BE2C (cell line): ENCODE data around the gene HFE.
A peak's percentile ranks its signal among the peaks of the same experiment; 100 is the strongest.
"Not testable (repeated sequence)": the region's sequence is repeated elsewhere in the genome, so short reads cannot be mapped to it uniquely, and the experiment has no call there.

ENCODE experiments used
- DNase-seq: peaks from one replicate; pipeline ENCODE4 v3.0.0-alpha.2; 2020
- H3K27me3 ChIP-seq: fragments of 250-450 bp; sonication (Bioruptor Pico); 2 replicates; pipeline ENCODE4 v1.5.1; 2020; ENCODE audit warnings: mild to moderate bottlenecking
- H3K36me3 ChIP-seq: fragments of 250-450 bp; sonication (Bioruptor Pico); 2 replicates; pipeline ENCODE4 v1.5.1; 2020; ENCODE audit warnings: mild to moderate bottlenecking
- H3K4me1 ChIP-seq: fragments of 250-450 bp; sonication (Bioruptor Pico); 2 replicates; pipeline ENCODE4 v1.5.1; 2020
- H3K4me3 ChIP-seq: 2 replicates; pipeline ENCODE4 v1.5.1; 2011; ENCODE audit warnings: low read depth, low read length
- H3K9me3 ChIP-seq: fragments of 250-450 bp; sonication (Bioruptor Pico); 2 replicates; pipeline ENCODE4 v1.5.1; 2020
- CTCF ChIP-seq: IDR thresholded peaks from 2 replicates; pipeline ENCODE4 v1.5.1; 2012; ENCODE audit warnings: mild to moderate bottlenecking, low read depth, low read length

HFE gene

GRCh38 chr6:26045928-26046368 lies 41.3 kb upstream of the HFE start:
- H3K36me3 ChIP-seq: no peaks in the 10 kb centered on the region
- H3K4me1 ChIP-seq: 0 out of 2 replicates have a peak, but pooled peaks cover 2% of the 10 kb centered on the region
- H3K4me3 ChIP-seq: peak overlapping the region; percentile 70
- H3K9me3 ChIP-seq: no peaks in the 10 kb centered on the region
- no peaks in the 10 kb centered on the region for H3K27me3 ChIP-seq
- no peak for TF ChIP-seq CTCF
- no peak for DNase-seq

DNA sequence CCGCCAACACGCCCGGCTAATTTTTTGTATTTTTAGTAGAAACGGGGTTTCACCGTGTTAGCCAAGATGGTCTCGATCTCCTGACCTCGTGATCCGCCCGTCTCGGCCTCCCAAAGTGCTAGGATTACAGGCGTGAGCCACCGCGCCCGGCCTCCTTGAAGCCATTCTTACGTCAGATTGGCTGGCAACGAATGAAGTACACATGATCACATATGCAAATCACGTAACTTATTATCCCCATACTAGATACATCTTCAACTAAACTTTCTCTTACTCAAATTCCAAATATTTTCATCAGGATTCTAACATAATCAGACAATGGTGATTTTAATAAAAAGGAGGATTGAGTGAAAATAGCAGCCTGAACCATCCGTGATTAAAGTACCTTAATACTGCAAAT lies 39.9 kb upstream of the HFE start:
- not testable (repeated sequence) for H3K4me3 ChIP-seq, H3K27me3 ChIP-seq, H3K9me3 ChIP-seq, H3K4me1 ChIP-seq, H3K36me3 ChIP-seq, DNase-seq

GRCh38 chr6:26048590-26048989 lies 38.6 kb upstream of the HFE start:
- H3K36me3 ChIP-seq: no peaks in the 10 kb centered on the region
- no peak overlapping the region for H3K4me3 ChIP-seq
- TF ChIP-seq CTCF: no peak
- DNase-seq: no peak
- 0 out of 2 replicates have a peak, but pooled peaks cover 2% of the 10 kb centered on the region for H3K4me1 ChIP-seq
- H3K9me3 ChIP-seq: no peaks in the 10 kb centered on the region
- no peaks in the 10 kb centered on the region for H3K27me3 ChIP-seq

- no peaks in the 10 kb centered on the region for H3K9me3 ChIP-seq
- no peak for DNase-seq
Observed at GRCh38 chr6:26051665-26052310, 35.4 kb upstream of the HFE start.

GRCh38 chr6:26052762-26053250 lies 34.4 kb upstream of the HFE start:
- not testable (repeated sequence) for H3K4me3 ChIP-seq, H3K9me3 ChIP-seq, DNase-seq, H3K4me1 ChIP-seq, H3K27me3 ChIP-seq, H3K36me3 ChIP-seq

More at GRCh38 chr6:26051665-26052310, 35.4 kb upstream of the HFE start:
- H3K4me3 ChIP-seq: no peak overlapping the region
- H3K36me3 ChIP-seq: no peaks in the 10 kb centered on the region
- no peaks in the 10 kb centered on the region for H3K4me1 ChIP-seq
- no peak for TF ChIP-seq CTCF
- no peaks in the 10 kb centered on the region for H3K27me3 ChIP-seq

GRCh38 chr6:26053992-26054780 lies 33.0 kb upstream of the HFE start:
- Histone ChIP-seq H3K36me3 (no peaks in the 10 kb centered on the region), H3K9me3 (no peaks in the 10 kb centered on the region), H3K27me3 (no peaks in the 10 kb centered on the region), H3K4me3 (peak overlapping the region; percentile 86), H3K4me1 (peaks cover 9% of the 10 kb centered on the region)
- TF ChIP-seq CTCF: no peak
- DNase-seq: no peak
